Adipocyte (in vitro differentiated cells): ENCODE results near the gene ATAD3B.

Experiments
- DNase-seq: peaks from one replicate; pipeline ENCODE4 v3.0.0-alpha.2; 2015; ENCODE audit warnings: low read depth
- H3K27me3 ChIP-seq: replicated peaks from 2 replicates; pipeline ENCODE4 v1.7.0; 2013; ENCODE audit warnings: mild to moderate bottlenecking, low read length, moderate library complexity; ENCODE audit not compliant: control insufficient read depth, insufficient read depth
- H3K36me3 ChIP-seq: 2 replicates; pipeline ENCODE4 v1.7.0; 2013; ENCODE audit warnings: low read length, mild to moderate bottlenecking, moderate library complexity; ENCODE audit not compliant: control insufficient read depth, insufficient read depth, severe bottlenecking
- H3K4me1 ChIP-seq: 2 replicates; pipeline ENCODE4 v1.7.0; 2013; ENCODE audit warnings: mild to moderate bottlenecking, low read length, moderate library complexity; ENCODE audit not compliant: control insufficient read depth, insufficient read depth
- H3K4me3 ChIP-seq: 2 replicates; pipeline ENCODE4 v1.7.0; 2013; ENCODE audit warnings: mild to moderate bottlenecking, low read length, moderate library complexity
- H3K9ac ChIP-seq: 2 replicates; pipeline ENCODE4 v1.7.0; 2013; ENCODE audit warnings: mild to moderate bottlenecking, low read length, moderate library complexity
- H3K9me3 ChIP-seq: 2 replicates; pipeline ENCODE4 v1.7.0; 2013; ENCODE audit warnings: mild to moderate bottlenecking, low read length, moderate library complexity; ENCODE audit not compliant: control insufficient read depth

The ATAD3B gene

GRCh38 chr1:1539310-1540089 is 67.9 kb downstream of the ATAD3B start:
- Histone ChIP-seq H3K27me3 (no peaks in the 10 kb centered on the region), H3K9me3 (no peaks in the 10 kb centered on the region), H3K36me3 (peaks cover 20% of the 10 kb centered on the region), H3K4me3 (peak overlapping the region; percentile 74), H3K9ac (peak overlapping the region; percentile 64), H3K4me1 (peaks cover 4% of the 10 kb centered on the region)
- DNase-seq, result peak; percentile 56

GRCh38 chr1:1540090-1540817 is 68.7 kb downstream of the ATAD3B start, which contains the start of gene TMEM240:
Gene TMEM240 (minus strand): TSS chr1:1540624. CDS start chr1:1540346, 278 bp downstream.
- DNase-seq, result peak; percentile 94
- Histone ChIP-seq H3K27me3 (no peaks in the 10 kb centered on the region), H3K4me1 (peaks cover 4% of the 10 kb centered on the region), H3K4me3 (peak within 1 kb of the TSS; percentile 74), H3K9ac (peak within 1 kb of the TSS; percentile 77), H3K36me3 (peaks cover 20% of the 10 kb centered on the region), H3K9me3 (no peaks in the 10 kb centered on the region)

GRCh38 chr1:1540818-1541628 is 69.5 kb downstream of the ATAD3B start:
- H3K4me3 ChIP-seq, result peak overlapping the region; percentile 64
- no peaks in the 10 kb centered on the region for H3K9me3 ChIP-seq
- H3K27me3 ChIP-seq, result no peaks in the 10 kb centered on the region
- peak overlapping the region; percentile 77 for H3K9ac ChIP-seq
- no peak for DNase-seq
- peaks cover 4% of the 10 kb centered on the region for H3K4me1 ChIP-seq
- peaks cover 20% of the 10 kb centered on the region for H3K36me3 ChIP-seq

- Histone ChIP-seq H3K4me3 (no peak overlapping the region), H3K9ac (no peak overlapping the region), H3K4me1 (peaks cover 4% of the 10 kb centered on the region), H3K36me3 (peaks cover 23% of the 10 kb centered on the region), H3K27me3 (no peaks in the 10 kb centered on the region), H3K9me3 (no peaks in the 10 kb centered on the region)
- no peak for DNase-seq
These were observed 70.6 kb downstream of the ATAD3B start for GRCh38 chr1:1541956-1542765.

- Histone ChIP-seq H3K9me3 (no peaks in the 10 kb centered on the region), H3K27me3 (no peaks in the 10 kb centered on the region), H3K4me1 (peaks cover 4% of the 10 kb centered on the region), H3K9ac (no peak overlapping the region), H3K36me3 (peaks cover 23% of the 10 kb centered on the region), H3K4me3 (no peak overlapping the region)
- DNase-seq, result no peak
These were observed 71.5 kb downstream of the ATAD3B start for GRCh38 chr1:1542766-1543705.

GRCh38 chr1:1543706-1544099 is 72.1 kb downstream of the ATAD3B start:
- Histone ChIP-seq H3K36me3 (peaks cover 23% of the 10 kb centered on the region), H3K4me3 (no peak overlapping the region), H3K9me3 (no peaks in the 10 kb centered on the region), H3K27me3 (no peaks in the 10 kb centered on the region), H3K9ac (no peak overlapping the region), H3K4me1 (peaks cover 4% of the 10 kb centered on the region)
- DNase-seq, result no peak

DNA sequence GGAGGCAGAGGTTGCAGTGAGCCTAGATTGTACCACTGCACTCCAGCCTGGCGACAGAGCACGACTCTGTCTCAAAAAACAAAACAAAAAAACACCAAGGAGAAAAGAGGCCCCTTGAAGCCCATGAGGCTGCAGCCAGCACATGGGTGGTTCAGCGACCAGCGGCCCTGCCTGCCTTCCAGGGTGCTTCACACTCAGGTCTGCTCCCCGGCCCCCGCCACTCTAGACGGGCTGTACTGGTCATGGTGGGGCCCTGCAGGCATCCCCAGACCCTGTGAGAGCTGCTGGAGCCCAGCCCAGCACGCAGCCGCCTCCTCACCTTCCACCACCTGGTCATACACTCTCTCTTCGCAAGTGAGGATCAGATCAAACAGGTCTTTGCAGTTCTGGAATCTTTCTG is 73.0 kb downstream of the ATAD3B start:
- Histone ChIP-seq H3K9me3 (no peaks in the 10 kb centered on the region), H3K4me3 (no peak overlapping the region), H3K27me3 (no peaks in the 10 kb centered on the region), H3K36me3 (peaks cover 23% of the 10 kb centered on the region), H3K4me1 (peaks cover 4% of the 10 kb centered on the region), H3K9ac (no peak overlapping the region)
- no peak for DNase-seq
